HPDE6-E6E7 (cell line): Measurements from ENCODE around the gene CDYL.

Source experiments
- DNase-seq: peaks from one replicate; pipeline ENCODE4 v3.0.0; 2011; ENCODE audit warnings: missing footprints; ENCODE audit errors: extremely low spot score

CDYL gene

GRCh38 chr6:4776131-4776492 is at the start of gene CDYL:
TSS of gene CDYL (plus strand) at chr6:4776404. CDS start at chr6:4776784, 380 bp downstream.
- peak; percentile 76 for DNase-seq

GRCh38 chr6:4726645-4727044 is 49.6 kb upstream of the CDYL start:
- DNase-seq, result no peak

GRCh38 chr6:4727217-4727616 is 49.0 kb upstream of the CDYL start:
- DNase-seq, result no peak

- DNase-seq, result no peak
Measured at GRCh38 chr6:4727671-4728435, 48.4 kb upstream of the CDYL start.

GRCh38 chr6:4728436-4728769 is 47.8 kb upstream of the CDYL start:
- no peak for DNase-seq

GRCh38 chr6:4728926-4729325 is 47.3 kb upstream of the CDYL start:
- DNase-seq, result no peak

GRCh38 chr6:4731996-4732395 is 44.2 kb upstream of the CDYL start:
- no peak for DNase-seq

GRCh38 chr6:4732691-4733315 is 43.4 kb upstream of the CDYL start:
- DNase-seq, result peak; percentile 95

GRCh38 chr6:4736371-4736873 is 39.8 kb upstream of the CDYL start:
- DNase-seq, result no peak

GRCh38 chr6:4740032-4740431 is 36.2 kb upstream of the CDYL start:
- no peak for DNase-seq

GRCh38 chr6:4743062-4743461 is 33.1 kb upstream of the CDYL start:
- DNase-seq, result no peak

- DNase-seq, result no peak
Measured at GRCh38 chr6:4743926-4744325, 32.3 kb upstream of the CDYL start.

GRCh38 chr6:4747588-4747987 is 28.6 kb upstream of the CDYL start:
- DNase-seq, result no peak

- no peak for DNase-seq
Measured at GRCh38 chr6:4751823-4752464, 24.3 kb upstream of the CDYL start.

GRCh38 chr6:4756247-4756646 is 20.0 kb upstream of the CDYL start:
- no peak for DNase-seq

GRCh38 chr6:4759997-4760396 is 16.2 kb upstream of the CDYL start:
- no peak for DNase-seq

- DNase-seq, result no peak
Measured at GRCh38 chr6:4760773-4761172, 15.4 kb upstream of the CDYL start.

GRCh38 chr6:4762294-4762693 is 13.9 kb upstream of the CDYL start:
- no peak for DNase-seq

- no peak for DNase-seq
Measured at GRCh38 chr6:4763921-4764320, 12.3 kb upstream of the CDYL start.

- DNase-seq, result no peak
Measured at GRCh38 chr6:4768815-4769214, 7.4 kb upstream of the CDYL start.

- DNase-seq, result no peak
Measured at GRCh38 chr6:4772750-4773149, 3.5 kb upstream of the CDYL start.

GRCh38 chr6:4773181-4773580 is 3.0 kb upstream of the CDYL start:
- DNase-seq, result no peak

GRCh38 chr6:4774296-4774695 is 1.9 kb upstream of the CDYL start:
- DNase-seq, result no peak
